Esophagus muscularis mucosa (tissue), 4 donors: ENCODE measurements around the gene TECR.

Experiments used
- CTCF ChIP-seq, 3 experiments: fragments of 200-600 bp in 2 of 3; fragments of 450-650 bp in 1 of 3; sonication (generic) in 2 of 3; IDR thresholded peaks; one replicate each; pipeline ENCODE4 v1.5.1; 2017 to 2019; ENCODE audit warnings: antibody characterized with exemption in 3 of 3, mild to moderate bottlenecking in 2 of 3, moderate library complexity in 1 of 3
- EP300 ChIP-seq: sonication (generic); formaldehyde crosslinking; IDR thresholded peaks from one replicate; pipeline ENCODE4 v1.6.1; 2017; ENCODE audit warnings: antibody characterized with exemption
- POLR2A ChIP-seq: fragments of 450-650 bp; IDR thresholded peaks from one replicate; pipeline ENCODE4 v1.6.1; 2017; ENCODE audit warnings: antibody characterized with exemption, moderate library complexity, mild to moderate bottlenecking, low read depth
- POLR2AphosphoS5 ChIP-seq, 2 donors: sonication (generic); formaldehyde crosslinking; IDR thresholded peaks; one replicate each; pipeline ENCODE4 v1.6.1; 2017; ENCODE audit warnings: antibody characterized with exemption in 2 of 2

GRCh38 chr19:14606627-14607026 is 77.2 kb downstream of the TECR start:
- TF ChIP-seq CTCF (IDR thresholded peaks at IDR 0.05) (no peak), POLR2A (no peak), POLR2AphosphoS5 (IDR thresholded peaks at IDR 0.05) (no peak), EP300 (no peak)
